ENCODE results near the gene DUSP15.

GRCh38 chr20:31879143-31879987 lies 9.0 kb upstream of the DUSP15 start:
- TF ChIP-seq, protein P1, sequence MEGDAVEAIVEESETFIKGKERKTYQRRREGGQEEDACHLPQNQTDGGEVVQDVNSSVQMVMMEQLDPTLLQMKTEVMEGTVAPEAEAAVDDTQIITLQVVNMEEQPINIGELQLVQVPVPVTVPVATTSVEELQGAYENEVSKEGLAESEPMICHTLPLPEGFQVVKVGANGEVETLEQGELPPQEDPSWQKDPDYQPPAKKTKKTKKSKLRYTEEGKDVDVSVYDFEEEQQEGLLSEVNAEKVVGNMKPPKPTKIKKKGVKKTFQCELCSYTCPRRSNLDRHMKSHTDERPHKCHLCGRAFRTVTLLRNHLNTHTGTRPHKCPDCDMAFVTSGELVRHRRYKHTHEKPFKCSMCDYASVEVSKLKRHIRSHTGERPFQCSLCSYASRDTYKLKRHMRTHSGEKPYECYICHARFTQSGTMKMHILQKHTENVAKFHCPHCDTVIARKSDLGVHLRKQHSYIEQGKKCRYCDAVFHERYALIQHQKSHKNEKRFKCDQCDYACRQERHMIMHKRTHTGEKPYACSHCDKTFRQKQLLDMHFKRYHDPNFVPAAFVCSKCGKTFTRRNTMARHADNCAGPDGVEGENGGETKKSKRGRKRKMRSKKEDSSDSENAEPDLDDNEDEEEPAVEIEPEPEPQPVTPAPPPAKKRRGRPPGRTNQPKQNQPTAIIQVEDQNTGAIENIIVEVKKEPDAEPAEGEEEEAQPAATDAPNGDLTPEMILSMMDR (IDR thresholded peaks at IDR 0.05; ENCODE audit: insufficient read depth, low read length, poor library complexity, severe bottlenecking), result no peak
- TF ChIP-seq EZH2phosphoT487 (conservative IDR thresholded peaks at IDR 0.05; ENCODE audit: low read length), result no peak

All from SU-DHL-6 (cell line).